Endothelial cell of umbilical vein (primary cell): ENCODE results near the gene C9orf78. TPM values are rescaled to one million over a fixed set of nuclear protein-coding genes. Genes with fewer than 3 reads are reported as not detected.

Experiments
- BruUV-seq: library from RNA; stranded (reverse); fragments of 400-500 nt; replicated peaks from 2 replicates; lab custom pipeline; 2021; lab: Mats Ljungman, UMichigan
- CTCF ChIA-PET: fragments of 300-600, 350-600 bp; sonication (Branson Sonifier 250); formaldehyde crosslinking; loops from one replicate; lab custom pipeline; 2021; ENCODE audit warnings: antibody characterized with exemption, inconsistent platforms; lab: Charles Lee
- POLR2A ChIA-PET: fragments of 300-600, 350-600 bp; sonication (Branson Sonifier 250); formaldehyde crosslinking; loops from one replicate; lab custom pipeline; 2021; ENCODE audit warnings: antibody characterized with exemption, inconsistent platforms; lab: Charles Lee
- DNase-seq: peaks from one replicate; pipeline ENCODE4 v3.0.0-alpha.2; 2011; ENCODE audit warnings: low read depth, low spot score
- FAIRE-seq: peaks from 2 replicates; lab custom pipeline; 2011; peaks lifted over from hg19 to GRCh38; lab: Jason Lieb, UNC
- H2AFZ ChIP-seq: 2 replicates; pipeline ENCODE4 v1.6.0; 2012; ENCODE audit warnings: low read depth, low read length, control low read depth, inconsistent platforms
- H3K27ac ChIP-seq: 2 replicates; pipeline ENCODE4 v1.5.1; 2011; ENCODE audit warnings: low read depth, mild to moderate bottlenecking, control low read depth, low read length, moderate library complexity; ENCODE audit not compliant: insufficient read depth
- H3K27me3 ChIP-seq, 2 experiments: 2 replicates each; pipeline versions ENCODE4 v1.6.0 to v1.6.1; 2011; ENCODE audit warnings: low read length in 2 of 2, mixed read lengths in 1 of 2; ENCODE audit not compliant: control insufficient read depth in 2 of 2, insufficient read depth in 2 of 2
- H3K36me3 ChIP-seq, 2 experiments: 2 replicates in 1 of 2; 3 replicates in 1 of 2; pipeline ENCODE4 v1.5.1; 2011; ENCODE audit warnings: low read length in 2 of 2, mild to moderate bottlenecking in 1 of 2, moderate library complexity in 1 of 2; ENCODE audit not compliant: control insufficient read depth in 2 of 2, insufficient read depth in 2 of 2; ENCODE audit errors: extremely low read depth in 1 of 2
- H3K4me1 ChIP-seq: 3 replicates; pipeline ENCODE4 v1.5.1; 2011; ENCODE audit warnings: mild to moderate bottlenecking, low read length; ENCODE audit not compliant: control insufficient read depth, insufficient read depth; ENCODE audit errors: extremely low read depth
- H3K4me2 ChIP-seq: 2 replicates; pipeline ENCODE4 v1.6.1; 2011; ENCODE audit warnings: low read length, control low read depth, mixed read lengths; ENCODE audit not compliant: insufficient read depth
- H3K4me3 ChIP-seq, 3 experiments: fragments of 200-600 bp in 1 of 3; sonication (generic), shearing (Covaris generic) in 1 of 3; replicated peaks in 1 of 3; 2 replicates each; pipeline ENCODE4 v1.5.1; 2011 to 2016; ENCODE audit warnings: control low read depth in 3 of 3, low read length in 3 of 3, mild to moderate bottlenecking in 2 of 3, inconsistent platforms in 1 of 3, low read depth in 1 of 3, moderate library complexity in 1 of 3; ENCODE audit not compliant: insufficient read depth in 1 of 3
- H3K79me2 ChIP-seq: 2 replicates; pipeline ENCODE4 v1.6.0; 2012; ENCODE audit warnings: low read length, inconsistent platforms; ENCODE audit not compliant: control insufficient read depth, insufficient read depth
- H3K9ac ChIP-seq: replicated peaks from 2 replicates; pipeline ENCODE3; 2011; ENCODE audit warnings: low read length, control low read depth; ENCODE audit not compliant: insufficient read depth; ENCODE audit errors: extremely low read depth
- H3K9me1 ChIP-seq: replicated peaks from 3 replicates; pipeline ENCODE4 v1.6.0; 2011; ENCODE audit warnings: mild to moderate bottlenecking, low read length; ENCODE audit not compliant: control insufficient read depth, insufficient read depth; ENCODE audit errors: extremely low read depth
- H3K9me3 ChIP-seq: replicated peaks from 2 replicates; pipeline ENCODE4 v1.5.1; 2012; ENCODE audit warnings: low read length, inconsistent platforms; ENCODE audit not compliant: control insufficient read depth, insufficient read depth
- H4K20me1 ChIP-seq: replicated peaks from 2 replicates; pipeline ENCODE3; 2011; ENCODE audit warnings: mild to moderate bottlenecking, low read length; ENCODE audit not compliant: control insufficient read depth, insufficient read depth; ENCODE audit errors: extremely low read depth
- EZH2 ChIP-seq: IDR thresholded peaks from 2 replicates; pipeline ENCODE4 v1.6.1; 2012; ENCODE audit warnings: borderline replicate concordance, low read depth, mild to moderate bottlenecking, moderate library complexity, low read length, inconsistent platforms; ENCODE audit not compliant: severe bottlenecking
- GATA2 ChIP-seq: IDR thresholded peaks from 2 replicates; pipeline ENCODE4 v1.7.0; 2011; ENCODE audit warnings: low read depth, mild to moderate bottlenecking, moderate library complexity, mixed read lengths, low read length; ENCODE audit not compliant: insufficient read length, insufficient read depth
- JUN ChIP-seq: IDR thresholded peaks from 2 replicates; pipeline ENCODE4 v1.6.1; 2011; ENCODE audit warnings: borderline replicate concordance, low read depth; ENCODE audit not compliant: insufficient read length, insufficient read depth
- POLR2A ChIP-seq: IDR thresholded peaks from 2 replicates; pipeline ENCODE4 v1.6.1; 2012; ENCODE audit warnings: low read depth, mild to moderate bottlenecking, control low read depth, low read length
- POLR2AphosphoS5 ChIP-seq: IDR thresholded peaks from 2 replicates; pipeline ENCODE4 v1.6.1; 2012; ENCODE audit warnings: low read depth, mild to moderate bottlenecking, control low read depth, low read length, moderate library complexity; ENCODE audit not compliant: insufficient read depth
- dilution Hi-C: fragments of 300-500 bp; cut with MboI; formaldehyde crosslinking; loops from one replicate; pipeline ENCODE4 v1.15.0; 2019; ENCODE audit warnings: low sequenced_read_pairs; ENCODE audit not compliant: extremely low pct_ligation_motif_present
- intact Hi-C: fragments of 100-400 bp; cut with micrococcal nuclease; formaldehyde crosslinking; loops from one replicate; pipeline ENCODE4 v1.10.0; 2022
- polyA plus RNA-seq, 4 experiments: library from polyadenylated mRNA; depleted of rRNA in 3 of 4; stranded (reverse) in 3 of 4; unstranded in 1 of 4; fragments of >200 nt; gene quantifications; 2 replicates each; pipeline versions ENCODE4 v1.2.1 to v1.2.3, GENCODE V29; 2011 to 2012; ENCODE audit warnings: missing spikeins in 1 of 4
- total RNA-seq: library from RNA; stranded (reverse); gene quantifications from 2 replicates; pipeline ENCODE4 v1.2.3, GENCODE V29; 2021
- TF ChIP-seq, protein P1 (sequence below): IDR thresholded peaks from 2 replicates; pipeline ENCODE4 v1.6.1; 2011; ENCODE audit not compliant: insufficient read depth, insufficient read length

Gene C9orf78
- total and polyA plus RNA-seq, 2 donors (not counting 3 experiments of a cell fraction or from before 2014, with no cell fraction given) = 17.9 to 34.6 TPM

- Histone ChIP-seq H3K9ac (no peak overlapping the region), H3K27ac (no peak overlapping the region), H3K4me3 (no peak overlapping the region), H3K27me3 (no peaks in the 10 kb centered on the region), H4K20me1 (no peaks in the 10 kb centered on the region), H3K4me2 (no peak overlapping the region), H2AFZ (no peak overlapping the region), H3K36me3 (peaks cover 3 to 11% of the 10 kb centered on the region in 2 experiments), H3K9me3 (no peaks in the 10 kb centered on the region), H3K4me1 (no peaks in the 10 kb centered on the region), H3K9me1 (no peaks in the 10 kb centered on the region), H3K79me2 (no peaks in the 10 kb centered on the region)
- ChIA-PET CTCF (interaction anchor here (0.5 to 1.3 kb wide), 2 partner anchors 10 to 142 kb away, joined by 3 to 4 read pairs; no protein-coding TSS in a partner anchor), POLR2A (no interaction called here)
- FAIRE-seq = peak; percentile 8
- BruUV-seq = no TSS peak
- intact Hi-C loops = no loop called here
- dilution Hi-C loops = no loop called here
- DNase-seq = no peak
- no peak for TF ChIP-seq JUN
- no peak for TF ChIP-seq GATA2
- TF ChIP-seq, protein P1, sequence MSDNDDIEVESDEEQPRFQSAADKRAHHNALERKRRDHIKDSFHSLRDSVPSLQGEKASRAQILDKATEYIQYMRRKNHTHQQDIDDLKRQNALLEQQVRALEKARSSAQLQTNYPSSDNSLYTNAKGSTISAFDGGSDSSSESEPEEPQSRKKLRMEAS = no peak
Measured at GRCh38 chr9:129864991-129865647, 30.0 kb upstream of the C9orf78 start.

DNA sequence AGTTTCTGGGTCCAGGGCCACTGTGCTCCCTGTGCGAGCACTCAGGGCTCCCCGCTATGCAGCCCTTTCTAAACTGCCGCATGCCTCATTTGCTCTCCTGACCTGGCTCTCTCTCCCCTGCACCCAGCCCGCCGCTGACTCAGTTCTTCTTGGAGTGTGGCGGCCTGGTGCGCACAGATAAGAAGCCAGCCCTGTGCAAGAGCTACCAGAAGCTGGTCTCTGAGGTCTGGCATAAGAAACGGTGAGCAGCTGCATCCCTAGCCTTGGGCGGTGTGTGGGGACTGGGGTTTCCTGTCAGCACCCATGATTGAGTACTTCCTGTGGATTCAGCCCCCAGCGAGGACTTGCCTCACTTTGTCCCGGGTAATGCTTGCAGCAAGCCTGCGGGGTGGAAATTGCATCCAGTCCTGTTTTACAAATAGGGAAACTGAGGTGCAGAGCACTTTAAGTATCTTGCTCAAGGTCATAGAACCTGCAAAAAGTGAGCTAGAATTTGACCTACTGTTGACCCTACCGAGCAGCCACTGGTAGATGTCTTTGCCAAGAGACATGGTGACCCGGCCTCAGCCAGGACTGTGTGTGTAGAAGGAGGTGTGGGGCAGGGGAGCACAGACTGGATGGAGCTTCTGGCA is 28.1 kb upstream of the C9orf78 start:
- intact Hi-C loops (no loop called here), dilution Hi-C loops (no loop called here)
- no TSS peak for BruUV-seq
- no peaks in the 10 kb centered on the region for H3K79me2 ChIP-seq
- H3K27me3 ChIP-seq = no peaks in the 10 kb centered on the region
- no peak for FAIRE-seq
- H3K27ac ChIP-seq = no peak overlapping the region
- H4K20me1 ChIP-seq = no peaks in the 10 kb centered on the region
- peak; percentile 26 for DNase-seq
- TF ChIP-seq, protein P1 = no peak
- TF ChIP-seq EZH2 (no peak), POLR2AphosphoS5 (no peak), GATA2 (no peak), POLR2A (no peak), JUN (no peak)
- H3K9me1 ChIP-seq = no peaks in the 10 kb centered on the region
- no peak overlapping the region for H3K9ac ChIP-seq
- peaks cover 3 to 19% of the 10 kb centered on the region in 2 experiments for H3K36me3 ChIP-seq
- CTCF ChIA-PET = interaction anchor here (0.6 kb wide), 1 partner anchor 47 kb away, joined by 4 read pairs; no protein-coding TSS in a partner anchor
- H3K4me3 ChIP-seq = no peak overlapping the region
- H3K4me1 ChIP-seq = no peaks in the 10 kb centered on the region
- no peak overlapping the region for H3K4me2 ChIP-seq
- H3K9me3 ChIP-seq = no peaks in the 10 kb centered on the region
- H2AFZ ChIP-seq = no peak overlapping the region
- POLR2A ChIA-PET = no interaction called here
